ENCODE results near the gene TMEM225. TPM values are rescaled to one million over a fixed set of nuclear protein-coding genes. Genes with fewer than 3 reads are reported as not detected.
"Not testable (repeated sequence)": the region's sequence is repeated elsewhere in the genome, so short reads cannot be mapped to it uniquely, and the experiment has no call there.

The TMEM225 gene
- total RNA-seq, 1 donor from 2014 or later, result not detected

DNA sequence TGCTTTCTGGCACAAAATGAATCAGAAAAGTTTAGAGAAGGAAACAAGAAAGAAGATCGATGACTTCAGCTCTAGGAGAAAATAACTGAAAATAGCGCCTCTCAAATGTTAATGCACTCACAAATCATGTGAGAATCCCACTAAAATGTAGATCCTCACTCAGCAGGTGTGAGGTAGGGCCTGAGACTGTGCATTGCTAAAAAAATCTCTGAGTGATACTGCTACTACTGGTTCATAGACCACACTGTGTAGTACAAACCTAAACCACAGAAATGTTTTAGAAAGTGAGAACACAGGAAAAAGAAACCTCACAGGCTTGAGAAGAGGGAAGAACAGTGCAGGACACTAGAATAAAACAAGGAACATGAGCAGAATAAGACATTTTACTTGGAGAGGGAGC lies 18.5 kb upstream of the TMEM225 start:
- DNase-seq (ENCODE audit: low spot score), result no peak
- Mint-ChIP-seq H3K27me3 (ENCODE audit: low read depth) (peaks cover 7% of the 10 kb centered on the region), H3K27ac (ENCODE audit: unreplicated experiment) (no peak overlapping the region), H3K36me3 (ENCODE audit: low read depth) (no peaks in the 10 kb centered on the region), H3K9me3 (ENCODE audit: low read depth) (no peaks in the 10 kb centered on the region), H3K4me3 (ENCODE audit: unreplicated experiment) (no peak overlapping the region), H3K4me1 (ENCODE audit: low read depth) (no peaks in the 10 kb centered on the region)
- TF ChIP-seq CTCF (IDR thresholded peaks at IDR 0.05), result no peak

DNA sequence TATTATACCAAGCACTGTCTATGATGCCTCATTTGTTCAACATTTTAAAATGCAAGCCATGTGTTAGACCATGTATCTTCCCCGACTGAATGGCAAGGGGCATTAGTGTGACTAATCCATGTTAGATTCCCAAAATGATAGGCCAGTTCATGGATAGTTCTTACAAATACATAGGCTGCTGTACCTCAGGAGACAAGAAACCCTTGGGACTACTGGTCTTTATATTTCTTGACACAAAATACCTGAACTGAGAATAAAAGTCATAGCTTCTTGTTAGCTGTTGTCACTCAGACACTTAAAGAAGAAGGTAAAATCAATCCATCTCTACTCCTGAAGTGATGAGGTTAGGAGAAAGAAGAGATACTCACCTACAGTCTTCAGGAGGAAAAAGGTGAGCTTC lies 16.4 kb upstream of the TMEM225 start, which contains the start of gene OR8D4:
Gene OR8D4 (plus strand): TSS at position 301 of the 400 bp plus-strand sequence. CDS start 4,265 bp downstream, outside the sequence.
- no peak for DNase-seq (ENCODE audit: low spot score)
- no peaks in the 10 kb centered on the region for H3K4me1 Mint-ChIP-seq (ENCODE audit: low read depth)
- no peak within 1 kb of the TSS for H3K4me3 Mint-ChIP-seq (ENCODE audit: unreplicated experiment)
- H3K36me3 Mint-ChIP-seq (ENCODE audit: low read depth), result no peaks in the 10 kb centered on the region
- no peaks in the 10 kb centered on the region for H3K9me3 Mint-ChIP-seq (ENCODE audit: low read depth)
- peaks cover 2% of the 10 kb centered on the region for H3K27me3 Mint-ChIP-seq (ENCODE audit: low read depth)
- H3K27ac Mint-ChIP-seq (ENCODE audit: unreplicated experiment), result no peak within 1 kb of the TSS
- no peak for TF ChIP-seq CTCF (IDR thresholded peaks at IDR 0.05)

- Mint-ChIP-seq H3K36me3 (ENCODE audit: low read depth) (no peaks in the 10 kb centered on the region), H3K9me3 (ENCODE audit: low read depth) (no peaks in the 10 kb centered on the region), H3K4me1 (ENCODE audit: low read depth) (no peaks in the 10 kb centered on the region), H3K27ac (ENCODE audit: unreplicated experiment) (no peak overlapping the region), H3K27me3 (ENCODE audit: low read depth) (no peaks in the 10 kb centered on the region), H3K4me3 (ENCODE audit: unreplicated experiment) (no peak overlapping the region)
- no peak for DNase-seq (ENCODE audit: low spot score)
- no peak for TF ChIP-seq CTCF (IDR thresholded peaks at IDR 0.05)
Observed at GRCh38 chr11:123899792-123900191, 14.3 kb upstream of the TMEM225 start.

DNA sequence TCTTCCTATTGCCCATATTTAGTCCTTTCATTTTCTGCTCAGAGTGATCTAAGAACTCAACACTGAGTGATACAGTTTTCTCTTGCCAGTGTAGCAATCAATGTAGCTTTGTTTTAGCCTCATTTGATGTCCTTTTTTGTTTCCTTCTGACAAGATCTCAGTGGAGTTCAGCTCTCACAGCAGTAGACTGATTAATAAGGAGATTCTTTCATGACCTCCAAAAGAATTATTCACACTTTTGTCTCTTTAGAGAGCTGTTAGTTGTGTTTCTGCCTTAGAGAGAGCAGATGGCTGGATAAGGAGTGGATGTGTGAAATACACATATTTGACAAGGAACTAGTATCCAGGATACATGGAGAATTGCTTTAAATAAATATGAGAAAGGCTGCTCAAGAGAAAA lies 6.6 kb upstream of the TMEM225 start:
- TF ChIP-seq CTCF (IDR thresholded peaks at IDR 0.05), result no peak
- Mint-ChIP-seq H3K27ac (ENCODE audit: unreplicated experiment) (no peak overlapping the region), H3K4me3 (ENCODE audit: unreplicated experiment) (no peak overlapping the region), H3K9me3 (ENCODE audit: low read depth) (no peaks in the 10 kb centered on the region), H3K4me1 (ENCODE audit: low read depth) (no peaks in the 10 kb centered on the region), H3K27me3 (ENCODE audit: low read depth) (peaks cover 8% of the 10 kb centered on the region), H3K36me3 (ENCODE audit: low read depth) (no peaks in the 10 kb centered on the region)
- DNase-seq (ENCODE audit: low spot score), result no peak

- Mint-ChIP-seq H3K27me3 (ENCODE audit: low read depth) (peaks cover 4% of the 10 kb centered on the region), H3K36me3 (ENCODE audit: low read depth) (no peaks in the 10 kb centered on the region), H3K9me3 (ENCODE audit: low read depth) (peaks cover 8% of the 10 kb centered on the region), H3K4me1 (ENCODE audit: low read depth) (no peaks in the 10 kb centered on the region), H3K4me3 (ENCODE audit: unreplicated experiment) (no peak overlapping the region), H3K27ac (ENCODE audit: unreplicated experiment) (no peak overlapping the region)
- no peak for TF ChIP-seq CTCF (IDR thresholded peaks at IDR 0.05)
- DNase-seq (ENCODE audit: low spot score), result no peak
Observed at GRCh38 chr11:123880912-123881311, 4.6 kb downstream of the TMEM225 start.

DNA sequence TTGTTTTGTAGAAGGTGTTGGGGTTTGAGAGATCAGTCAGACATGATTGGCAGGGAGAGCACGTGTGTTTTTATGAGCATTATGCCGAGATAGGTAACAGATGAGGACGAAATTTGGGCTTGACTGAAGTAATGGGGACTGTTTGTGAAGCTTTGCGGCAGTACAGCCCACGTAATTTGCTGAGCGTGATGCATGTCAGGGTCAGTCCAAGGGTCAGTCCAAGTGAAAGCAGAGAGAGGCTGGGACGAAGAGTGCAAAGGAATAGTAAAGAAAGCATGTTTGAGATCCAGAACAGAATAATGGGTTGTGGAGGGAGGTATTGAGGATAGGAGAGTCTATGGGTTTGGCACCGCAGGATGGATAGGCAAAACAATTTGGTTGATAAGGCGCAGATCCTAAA lies 17.7 kb downstream of the TMEM225 start:
- not testable (repeated sequence) for H3K27ac Mint-ChIP-seq (ENCODE audit: unreplicated experiment); H3K9me3 Mint-ChIP-seq (ENCODE audit: low read depth); H3K4me3 Mint-ChIP-seq (ENCODE audit: unreplicated experiment); H3K4me1 Mint-ChIP-seq (ENCODE audit: low read depth); H3K36me3 Mint-ChIP-seq (ENCODE audit: low read depth); H3K27me3 Mint-ChIP-seq (ENCODE audit: low read depth); DNase-seq (ENCODE audit: low spot score)

- H3K9me3 Mint-ChIP-seq (ENCODE audit: low read depth); H3K27ac Mint-ChIP-seq (ENCODE audit: unreplicated experiment); DNase-seq (ENCODE audit: low spot score); H3K4me1 Mint-ChIP-seq (ENCODE audit: low read depth); H3K36me3 Mint-ChIP-seq (ENCODE audit: low read depth); H3K4me3 Mint-ChIP-seq (ENCODE audit: unreplicated experiment); H3K27me3 Mint-ChIP-seq (ENCODE audit: low read depth): not testable (repeated sequence)
Observed at GRCh38 chr11:123865293-123865692, 20.2 kb downstream of the TMEM225 start.

Data from chondrocyte (in vitro differentiated cells).